Measurements from ENCODE around the gene ADAM8. TPM values are rescaled to one million over a fixed set of nuclear protein-coding genes. Genes with fewer than 3 reads are reported as not detected.
"Not testable (repeated sequence)": the region's sequence is repeated elsewhere in the genome, so short reads cannot be mapped to it uniquely, and the experiment has no call there.

The ADAM8 gene
- total RNA-seq, 1 donor from 2014 or later = 3.6 TPM

- Mint-ChIP-seq H3K4me3 (no peak overlapping the region), H3K9me3 (no peaks in the 10 kb centered on the region), H3K27me3 (ENCODE audit: low read depth) (peaks cover 88% of the 10 kb centered on the region), H3K27ac (ENCODE audit: unreplicated experiment) (no peak overlapping the region), H3K36me3 (ENCODE audit: low read depth) (no peaks in the 10 kb centered on the region), H3K4me1 (peaks cover 5% of the 10 kb centered on the region)
- no peak for TF ChIP-seq CTCF (conservative IDR thresholded peaks at IDR 0.05)
- no peak for DNase-seq (ENCODE audit: low read depth, low spot score)
These were observed 40.7 kb downstream of the ADAM8 start for GRCh38 chr10:133235932-133236331.

GRCh38 chr10:133235265-133235855, 41.3 kb downstream of the ADAM8 start:
- no peak overlapping the region for H3K27ac Mint-ChIP-seq (ENCODE audit: unreplicated experiment)
- no peak for DNase-seq (ENCODE audit: low read depth, low spot score)
- TF ChIP-seq CTCF (conservative IDR thresholded peaks at IDR 0.05) = no peak
- H3K4me3 Mint-ChIP-seq = no peak overlapping the region
- peaks cover 5% of the 10 kb centered on the region for H3K4me1 Mint-ChIP-seq
- no peaks in the 10 kb centered on the region for H3K36me3 Mint-ChIP-seq (ENCODE audit: low read depth)
- no peaks in the 10 kb centered on the region for H3K9me3 Mint-ChIP-seq
- peaks cover 86% of the 10 kb centered on the region for H3K27me3 Mint-ChIP-seq (ENCODE audit: low read depth)

- H3K4me1 Mint-ChIP-seq; H3K27ac Mint-ChIP-seq (ENCODE audit: unreplicated experiment); H3K36me3 Mint-ChIP-seq (ENCODE audit: low read depth); DNase-seq (ENCODE audit: low read depth, low spot score); H3K9me3 Mint-ChIP-seq; H3K4me3 Mint-ChIP-seq: not testable (repeated sequence)
- H3K27me3 Mint-ChIP-seq (ENCODE audit: low read depth) = peaks cover 83% of the 10 kb centered on the region
These were observed 41.9 kb downstream of the ADAM8 start for GRCh38 chr10:133234796-133235195.

GRCh38 chr10:133231946-133232574, 44.6 kb downstream of the ADAM8 start:
- DNase-seq (ENCODE audit: low read depth, low spot score) = no peak
- Mint-ChIP-seq H3K36me3 (ENCODE audit: low read depth) (peaks cover 3% of the 10 kb centered on the region), H3K4me3 (peak overlapping the region; percentile 64), H3K27ac (ENCODE audit: unreplicated experiment) (no peak overlapping the region), H3K27me3 (ENCODE audit: low read depth) (peaks cover 84% of the 10 kb centered on the region), H3K4me1 (peaks cover 10% of the 10 kb centered on the region), H3K9me3 (no peaks in the 10 kb centered on the region)
- no peak for TF ChIP-seq CTCF (conservative IDR thresholded peaks at IDR 0.05)

- Mint-ChIP-seq H3K27me3 (ENCODE audit: low read depth) (peaks cover 89% of the 10 kb centered on the region), H3K36me3 (ENCODE audit: low read depth) (peaks cover 3% of the 10 kb centered on the region), H3K4me1 (peaks cover 10% of the 10 kb centered on the region), H3K27ac (ENCODE audit: unreplicated experiment) (no peak overlapping the region), H3K4me3 (no peak overlapping the region), H3K9me3 (no peaks in the 10 kb centered on the region)
- DNase-seq (ENCODE audit: low read depth, low spot score) = no peak
- TF ChIP-seq CTCF (conservative IDR thresholded peaks at IDR 0.05) = no peak
These were observed 45.3 kb downstream of the ADAM8 start for GRCh38 chr10:133231244-133231945.
